GM19467 (cell line): ENCODE measurements around the gene POLE4.

Experiments
- ATAC-seq: cut with Tn5 transposase; IDR thresholded peaks from one replicate; pipeline ENCODE4 v1.9.1; 2021; ENCODE audit warnings: mild to moderate bottlenecking, moderate library complexity; ENCODE audit not compliant: unreplicated experiment

Gene POLE4

GRCh38 chr2:74958274-74959105, at the start of gene POLE4:
Gene POLE4 (plus strand): TSS chr2:74958643. CDS start chr2:74958680, 37 bp downstream.
- peak; percentile 90 for ATAC-seq

GRCh38 chr2:74908748-74909444, 49.5 kb upstream of the POLE4 start:
- no peak for ATAC-seq

- no peak for ATAC-seq
Observed at GRCh38 chr2:74910245-74910644, 48.2 kb upstream of the POLE4 start.

- ATAC-seq, result no peak
Observed at GRCh38 chr2:74911061-74911460, 47.4 kb upstream of the POLE4 start.

GRCh38 chr2:74915743-74916142, 42.7 kb upstream of the POLE4 start:
- no peak for ATAC-seq

- ATAC-seq, result no peak
Observed at GRCh38 chr2:74916394-74916793, 42.0 kb upstream of the POLE4 start.

- no peak for ATAC-seq
Observed at GRCh38 chr2:74917702-74918619, 40.5 kb upstream of the POLE4 start.

- no peak for ATAC-seq
Observed at GRCh38 chr2:74919827-74920226, 38.6 kb upstream of the POLE4 start.

GRCh38 chr2:74921236-74921736, 37.2 kb upstream of the POLE4 start:
- ATAC-seq, result no peak

GRCh38 chr2:74922592-74923227, 35.7 kb upstream of the POLE4 start:
- ATAC-seq, result no peak

GRCh38 chr2:74924463-74925265, 33.8 kb upstream of the POLE4 start:
- no peak for ATAC-seq

GRCh38 chr2:74925361-74925786, 33.1 kb upstream of the POLE4 start:
- ATAC-seq, result no peak

- no peak for ATAC-seq
Observed at GRCh38 chr2:74927621-74928020, 30.8 kb upstream of the POLE4 start.

GRCh38 chr2:74930811-74931486, 27.5 kb upstream of the POLE4 start:
- no peak for ATAC-seq

- ATAC-seq, result no peak
Observed at GRCh38 chr2:74931940-74932339, 26.5 kb upstream of the POLE4 start.

GRCh38 chr2:74935975-74936391, 22.5 kb upstream of the POLE4 start:
- ATAC-seq, result no peak

- no peak for ATAC-seq
Observed at GRCh38 chr2:74937221-74937880, 21.1 kb upstream of the POLE4 start.

- no peak for ATAC-seq
Observed at GRCh38 chr2:74938264-74938663, 20.2 kb upstream of the POLE4 start.
